Measurements from ENCODE around the gene CAVIN2.

The CAVIN2 gene

DNA sequence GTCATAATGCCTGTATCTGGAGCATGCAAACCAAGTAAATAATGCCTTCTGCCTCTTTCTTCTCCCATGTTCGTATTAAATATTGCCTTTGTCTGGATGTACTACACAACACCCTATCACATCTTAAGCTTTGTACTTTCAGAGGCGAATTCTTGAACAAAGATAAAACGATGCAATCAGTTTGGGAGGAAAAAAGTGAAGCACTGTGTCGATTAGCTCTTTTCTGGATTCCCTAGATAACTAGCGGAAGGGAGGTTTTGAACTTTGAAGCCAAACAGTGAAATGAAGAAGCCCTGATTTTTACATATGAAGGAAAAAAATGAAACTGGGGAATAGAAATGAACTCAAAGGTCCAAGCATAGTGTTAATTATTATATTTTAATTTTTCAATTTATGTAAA is 44.7 kb downstream of the CAVIN2 start:
- no peaks in the 10 kb centered on the region for H3K79me2 ChIP-seq (ENCODE audit: low read length)

DNA sequence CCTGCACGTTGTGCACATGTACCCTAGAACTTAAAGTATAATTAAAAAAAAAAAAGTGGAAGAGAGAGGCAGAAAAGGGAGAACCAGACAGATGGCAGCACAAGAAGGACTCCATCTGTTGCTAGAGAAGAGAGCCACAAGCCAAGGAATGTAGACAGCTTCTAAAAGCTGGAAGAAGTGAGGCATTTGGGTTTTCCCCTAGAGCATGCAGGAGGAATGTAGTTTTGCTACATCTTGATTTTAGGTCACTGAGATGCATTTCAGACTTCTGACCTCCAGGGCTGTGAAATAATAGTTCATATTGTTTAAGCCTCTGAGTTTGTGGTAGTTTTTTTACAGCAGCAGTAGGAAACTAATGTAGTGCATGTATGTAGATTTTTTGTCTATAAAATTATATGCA is 46.0 kb downstream of the CAVIN2 start:
- no peaks in the 10 kb centered on the region for H3K27me3 ChIP-seq (replicated peaks; ENCODE audit: insufficient read depth, low read length)
- no peaks in the 10 kb centered on the region for H4K20me1 ChIP-seq (ENCODE audit: insufficient read depth, low read length)

More for the DNA sequence above, 44.7 kb downstream of the CAVIN2 start:
- H3K9me3 ChIP-seq (replicated peaks; ENCODE audit: insufficient read depth, low read length) = no peaks in the 10 kb centered on the region
- no peaks in the 10 kb centered on the region for H3K36me3 ChIP-seq (replicated peaks; ENCODE audit: insufficient read depth, low read length)
- H3K4me3 ChIP-seq (ENCODE audit: low read length) = no peak overlapping the region
- no peaks in the 10 kb centered on the region for H3K27me3 ChIP-seq (replicated peaks; ENCODE audit: insufficient read depth, low read length)
- TF ChIP-seq, protein P1, sequence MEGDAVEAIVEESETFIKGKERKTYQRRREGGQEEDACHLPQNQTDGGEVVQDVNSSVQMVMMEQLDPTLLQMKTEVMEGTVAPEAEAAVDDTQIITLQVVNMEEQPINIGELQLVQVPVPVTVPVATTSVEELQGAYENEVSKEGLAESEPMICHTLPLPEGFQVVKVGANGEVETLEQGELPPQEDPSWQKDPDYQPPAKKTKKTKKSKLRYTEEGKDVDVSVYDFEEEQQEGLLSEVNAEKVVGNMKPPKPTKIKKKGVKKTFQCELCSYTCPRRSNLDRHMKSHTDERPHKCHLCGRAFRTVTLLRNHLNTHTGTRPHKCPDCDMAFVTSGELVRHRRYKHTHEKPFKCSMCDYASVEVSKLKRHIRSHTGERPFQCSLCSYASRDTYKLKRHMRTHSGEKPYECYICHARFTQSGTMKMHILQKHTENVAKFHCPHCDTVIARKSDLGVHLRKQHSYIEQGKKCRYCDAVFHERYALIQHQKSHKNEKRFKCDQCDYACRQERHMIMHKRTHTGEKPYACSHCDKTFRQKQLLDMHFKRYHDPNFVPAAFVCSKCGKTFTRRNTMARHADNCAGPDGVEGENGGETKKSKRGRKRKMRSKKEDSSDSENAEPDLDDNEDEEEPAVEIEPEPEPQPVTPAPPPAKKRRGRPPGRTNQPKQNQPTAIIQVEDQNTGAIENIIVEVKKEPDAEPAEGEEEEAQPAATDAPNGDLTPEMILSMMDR (IDR thresholded peaks at IDR 0.05; ENCODE audit: low read length) = no peak
- TF ChIP-seq EZH2 (optimal IDR thresholded peaks at IDR 0.05; ENCODE audit: low read depth, low read length) (no peak), EZH2phosphoT487 (IDR thresholded peaks at IDR 0.05; ENCODE audit: low read length) (no peak)
- no peaks in the 10 kb centered on the region for H3F3A ChIP-seq (ENCODE audit: insufficient read depth, low read length)
- no peak overlapping the region for H2AFZ ChIP-seq (ENCODE audit: low read length)
- no peaks in the 10 kb centered on the region for H4K20me1 ChIP-seq (ENCODE audit: insufficient read depth, low read length)
- H3K4me1 ChIP-seq (ENCODE audit: low read length) = no peaks in the 10 kb centered on the region
- no peak overlapping the region for H3K27ac ChIP-seq (ENCODE audit: low read length)
- H3K9me2 ChIP-seq (replicated peaks; ENCODE audit: insufficient read depth, low read length) = no peaks in the 10 kb centered on the region
- H3K9ac ChIP-seq (ENCODE audit: low read length) = no peak overlapping the region
- DNase-seq = no peak
- H3K4me2 ChIP-seq (ENCODE audit: low read depth, low read length) = no peak overlapping the region

DNA sequence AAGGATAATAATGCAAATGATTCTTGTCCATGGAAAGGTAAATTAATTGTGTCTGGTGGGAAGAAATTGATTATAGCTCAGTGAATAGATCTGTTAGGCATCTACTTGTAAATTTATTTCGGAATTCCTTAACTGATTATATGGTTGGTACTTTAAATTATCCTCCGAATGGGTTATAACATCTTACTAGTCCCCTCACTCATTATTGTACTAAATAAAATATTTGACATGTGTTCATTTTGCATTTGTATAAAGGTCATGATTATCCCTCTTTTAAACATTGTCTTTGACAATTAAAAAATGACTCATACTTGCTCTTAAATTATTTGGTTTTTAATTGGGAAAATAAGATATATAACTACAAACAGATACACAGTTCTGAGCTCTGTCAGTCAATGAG is 47.4 kb downstream of the CAVIN2 start:
- H3K4me1 ChIP-seq (ENCODE audit: low read length) = no peaks in the 10 kb centered on the region
- no peaks in the 10 kb centered on the region for H3F3A ChIP-seq (ENCODE audit: insufficient read depth, low read length)
- H3K36me3 ChIP-seq (replicated peaks; ENCODE audit: insufficient read depth, low read length) = no peaks in the 10 kb centered on the region
- no peak overlapping the region for H3K4me2 ChIP-seq (ENCODE audit: low read depth, low read length)
- no peak overlapping the region for H3K9ac ChIP-seq (ENCODE audit: low read length)
- no peaks in the 10 kb centered on the region for H4K20me1 ChIP-seq (ENCODE audit: insufficient read depth, low read length)
- no peak overlapping the region for H2AFZ ChIP-seq (ENCODE audit: low read length)
- H3K27ac ChIP-seq (ENCODE audit: low read length) = no peak overlapping the region
- TF ChIP-seq, protein P1 (IDR thresholded peaks at IDR 0.05; ENCODE audit: low read length) = no peak
- no peak for TF ChIP-seq EZH2phosphoT487 (IDR thresholded peaks at IDR 0.05; ENCODE audit: low read length)
- TF ChIP-seq EZH2 (optimal IDR thresholded peaks at IDR 0.05; ENCODE audit: low read depth, low read length) = no peak
- no peaks in the 10 kb centered on the region for H3K27me3 ChIP-seq (replicated peaks; ENCODE audit: insufficient read depth, low read length)
- H3K4me3 ChIP-seq (ENCODE audit: low read length) = no peak overlapping the region
- no peaks in the 10 kb centered on the region for H3K79me2 ChIP-seq (ENCODE audit: low read length)
- H3K9me3 ChIP-seq (replicated peaks; ENCODE audit: insufficient read depth, low read length) = no peaks in the 10 kb centered on the region
- no peaks in the 10 kb centered on the region for H3K9me2 ChIP-seq (replicated peaks; ENCODE audit: insufficient read depth, low read length)
- DNase-seq = no peak

More for the DNA sequence above, 46.0 kb downstream of the CAVIN2 start:
- no peaks in the 10 kb centered on the region for H3K4me1 ChIP-seq (ENCODE audit: low read length)
- H3F3A ChIP-seq (ENCODE audit: insufficient read depth, low read length) = no peaks in the 10 kb centered on the region
- H3K36me3 ChIP-seq (replicated peaks; ENCODE audit: insufficient read depth, low read length) = no peaks in the 10 kb centered on the region
- no peak overlapping the region for H3K27ac ChIP-seq (ENCODE audit: low read length)
- H3K9me2 ChIP-seq (replicated peaks; ENCODE audit: insufficient read depth, low read length) = no peaks in the 10 kb centered on the region
- no peak for TF ChIP-seq EZH2 (optimal IDR thresholded peaks at IDR 0.05; ENCODE audit: low read depth, low read length)
- TF ChIP-seq, protein P1 (IDR thresholded peaks at IDR 0.05; ENCODE audit: low read length) = no peak
- no peak for TF ChIP-seq EZH2phosphoT487 (IDR thresholded peaks at IDR 0.05; ENCODE audit: low read length)
- no peaks in the 10 kb centered on the region for H3K9me3 ChIP-seq (replicated peaks; ENCODE audit: insufficient read depth, low read length)
- H3K4me3 ChIP-seq (ENCODE audit: low read length) = no peak overlapping the region
- H2AFZ ChIP-seq (ENCODE audit: low read length) = no peak overlapping the region
- no peak overlapping the region for H3K4me2 ChIP-seq (ENCODE audit: low read depth, low read length)
- no peaks in the 10 kb centered on the region for H3K79me2 ChIP-seq (ENCODE audit: low read length)
- DNase-seq = no peak
- no peak overlapping the region for H3K9ac ChIP-seq (ENCODE audit: low read length)
